Kidney glomerular epithelial cell (primary cell): Measurements from ENCODE around the gene PHYHIPL.

Source experiments
- DNase-seq: peaks from one replicate; lab custom pipeline; 2025; lab: John Stamatoyannopoulos, UW

The PHYHIPL gene

DNA sequence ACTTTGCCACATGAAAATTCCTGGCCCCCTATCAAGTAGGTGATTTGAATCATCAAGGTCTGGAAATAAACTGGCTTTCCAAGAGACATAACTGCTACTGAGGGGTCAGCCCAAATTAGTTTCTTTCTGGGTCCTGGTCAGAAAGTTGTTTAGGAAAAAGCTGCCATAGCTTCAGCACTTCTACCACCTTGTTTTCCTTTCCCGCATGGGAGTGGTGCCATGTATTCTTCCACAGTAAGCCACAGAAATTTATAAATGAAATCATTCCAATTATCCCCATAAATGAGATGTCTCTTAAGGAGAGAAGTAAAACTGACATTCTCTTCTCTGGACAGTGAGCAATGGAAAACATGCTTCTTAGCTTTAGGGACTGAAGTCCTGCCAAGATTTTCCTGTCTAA is 80.8 kb downstream of the PHYHIPL start:
- no peak for DNase-seq

DNA sequence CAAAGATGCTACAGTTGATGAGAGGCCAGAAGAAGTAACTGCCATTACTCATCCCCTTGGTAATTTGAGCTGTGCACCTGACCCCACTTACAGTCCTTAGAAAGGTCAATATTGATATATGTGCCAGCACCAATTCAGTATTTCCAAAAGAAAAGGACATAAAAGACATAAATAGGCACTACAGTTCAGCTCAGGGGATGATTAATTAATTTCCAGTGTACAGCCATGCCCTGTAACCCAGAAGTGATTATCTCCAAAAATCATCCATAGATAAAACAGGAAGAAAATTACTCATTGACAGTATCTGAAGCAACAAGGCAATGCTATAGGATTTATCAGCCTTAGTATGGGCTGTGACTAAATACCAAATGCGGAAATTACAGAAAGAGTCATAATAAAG is 82.4 kb downstream of the PHYHIPL start:
- DNase-seq: no peak

DNA sequence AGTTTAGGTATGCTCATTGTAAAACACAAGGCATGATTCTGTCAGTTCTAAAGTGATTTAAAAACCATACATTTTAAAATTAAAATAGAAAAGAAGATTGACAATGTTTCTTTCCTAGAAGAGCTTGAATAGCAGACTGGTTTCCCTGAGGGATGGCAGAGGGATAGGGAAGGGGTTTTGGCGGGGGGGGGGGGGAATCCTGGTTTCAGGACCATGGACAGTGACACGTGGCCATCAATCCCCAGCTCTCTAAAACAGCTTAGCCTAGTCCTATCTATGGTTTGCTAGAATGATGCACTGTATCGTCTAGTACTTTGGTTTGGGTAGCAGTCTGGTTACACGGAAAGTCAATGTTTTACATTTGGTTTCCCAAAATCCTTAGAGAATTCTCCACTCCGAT is 88.7 kb downstream of the PHYHIPL start:
- no peak for DNase-seq

DNA sequence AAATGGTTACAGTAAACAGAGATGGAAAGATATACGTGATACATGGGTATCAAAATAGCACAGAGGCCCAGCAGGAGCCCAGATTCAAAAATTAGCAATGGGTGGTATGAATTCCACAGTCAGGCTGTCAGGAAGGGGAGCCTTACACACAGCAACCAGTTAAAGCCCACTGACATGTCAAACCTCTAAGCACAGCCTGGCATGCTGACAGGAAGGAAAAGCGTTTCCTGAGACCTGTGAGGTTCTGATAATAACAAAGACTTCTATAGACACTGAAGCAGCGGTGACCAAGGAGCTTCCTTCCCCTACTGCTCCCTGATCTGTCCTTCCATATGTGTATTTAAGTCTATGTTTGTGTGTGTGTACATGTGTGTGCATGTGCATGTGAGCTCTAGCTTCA is 89.9 kb downstream of the PHYHIPL start:
- no peak for DNase-seq

DNA sequence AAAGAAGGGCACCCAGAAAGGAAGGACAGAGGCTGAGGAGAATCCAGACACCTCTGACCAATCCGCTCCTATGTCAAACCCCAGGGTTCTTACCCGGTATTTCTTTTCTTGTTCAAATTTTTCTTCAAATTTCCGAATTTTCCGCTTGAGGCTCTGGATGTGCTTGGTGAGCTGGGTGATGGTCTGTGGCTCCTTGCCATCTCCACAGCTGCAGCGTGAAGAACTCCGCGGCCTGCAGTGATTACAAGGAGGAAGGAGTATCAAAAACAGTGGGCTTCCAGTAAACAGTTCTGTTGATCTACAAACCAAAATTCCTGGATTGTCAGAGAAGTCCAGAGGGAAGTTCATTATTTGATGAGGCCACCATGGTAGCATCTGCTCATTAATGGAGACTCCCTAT is 92.0 kb downstream of the PHYHIPL start:
- no peak for DNase-seq

DNA sequence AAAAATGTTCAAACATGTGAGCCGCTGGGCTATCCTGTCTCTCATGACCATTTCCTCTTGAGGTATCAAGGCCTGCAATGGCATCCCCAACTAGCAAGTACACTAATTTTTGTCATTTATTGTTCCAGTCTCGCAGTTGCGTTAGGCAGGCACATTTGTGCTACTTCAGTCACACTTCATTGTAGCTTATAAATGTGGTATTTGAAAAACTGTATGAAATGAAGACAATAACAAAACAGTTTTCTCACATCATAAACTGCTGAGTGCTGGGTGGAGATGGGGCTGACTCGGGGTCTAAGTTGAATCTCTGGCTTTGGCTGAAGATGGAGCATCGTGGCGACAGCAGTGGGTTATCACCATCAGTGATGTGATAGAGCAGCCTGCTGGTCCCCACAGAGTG is 93.2 kb downstream of the PHYHIPL start:
- no peak for DNase-seq

DNA sequence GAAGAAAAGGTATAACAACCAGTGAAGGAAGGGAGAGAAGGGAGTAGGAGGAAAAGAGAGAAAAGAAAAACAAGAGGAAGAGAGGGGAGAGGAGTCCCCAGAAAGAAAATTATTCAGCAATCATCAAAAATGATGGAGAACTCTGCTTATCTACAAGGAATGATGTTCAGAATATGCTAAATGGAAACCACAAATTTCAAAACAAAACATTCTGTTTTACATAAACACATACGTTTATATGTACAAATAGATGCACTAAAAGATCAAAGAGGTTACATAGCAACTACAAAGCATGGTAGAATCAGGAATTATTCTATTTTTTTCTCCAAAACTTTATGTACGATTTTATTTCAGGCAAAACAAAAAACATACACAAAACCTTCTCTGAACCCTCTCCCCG is 94.0 kb downstream of the PHYHIPL start:
- DNase-seq: no peak

DNA sequence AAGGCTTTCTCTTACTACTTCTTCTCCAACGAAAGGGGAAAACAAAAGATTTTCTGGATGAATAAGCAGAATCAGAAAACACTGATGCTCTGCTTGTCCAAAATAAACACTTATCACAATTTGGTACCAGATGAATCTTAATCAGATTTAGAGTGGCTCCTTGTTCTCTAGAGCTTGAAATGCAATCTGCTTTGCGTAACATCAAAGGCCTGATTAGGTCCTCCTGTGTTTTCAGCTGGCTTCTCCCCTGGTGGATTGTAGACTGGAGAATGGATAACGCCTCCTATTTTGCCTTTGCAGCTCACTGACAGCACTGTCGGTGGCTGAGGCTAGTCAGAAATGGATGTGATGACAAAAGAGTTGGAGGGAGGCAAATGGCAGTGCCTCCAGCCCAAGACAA is 94.7 kb downstream of the PHYHIPL start:
- DNase-seq: no peak

DNA sequence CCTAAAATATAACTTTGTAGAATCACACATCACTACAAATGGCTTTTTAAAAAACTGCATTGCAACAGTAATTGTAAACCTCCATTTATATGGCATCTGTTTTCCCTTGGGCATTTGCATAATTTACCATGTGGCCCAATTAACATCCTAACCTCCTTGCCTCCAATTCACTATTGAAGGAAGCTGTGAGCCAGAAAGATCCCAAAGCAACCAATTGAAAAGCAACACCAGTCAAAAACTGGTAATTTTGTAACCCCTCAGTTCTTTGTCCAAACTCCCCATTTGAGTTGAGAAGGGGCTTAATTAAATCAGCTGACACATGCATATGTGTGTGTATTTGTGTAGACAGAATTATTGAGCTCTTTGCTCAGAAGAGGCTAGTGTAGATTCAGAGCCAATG is 95.6 kb downstream of the PHYHIPL start:
- DNase-seq: no peak

DNA sequence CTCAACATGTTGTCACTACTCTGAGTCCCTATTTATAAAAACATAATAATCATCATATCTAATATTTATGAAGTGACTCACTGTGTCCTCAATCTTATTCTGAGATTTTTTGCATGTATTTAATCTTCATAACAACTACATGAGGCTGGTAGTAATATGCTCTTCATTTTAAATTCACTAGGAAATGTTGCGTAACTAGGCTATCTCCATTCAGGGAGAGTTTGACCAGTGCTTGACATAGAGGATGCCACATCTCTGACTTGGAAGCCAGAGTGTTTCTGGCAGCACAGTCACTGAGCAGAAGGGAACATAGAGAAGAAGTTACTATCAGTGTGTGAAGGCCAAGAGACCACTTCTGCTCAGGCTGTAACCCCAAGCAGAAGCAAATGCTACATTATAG is 97.0 kb downstream of the PHYHIPL start:
- no peak for DNase-seq

DNA sequence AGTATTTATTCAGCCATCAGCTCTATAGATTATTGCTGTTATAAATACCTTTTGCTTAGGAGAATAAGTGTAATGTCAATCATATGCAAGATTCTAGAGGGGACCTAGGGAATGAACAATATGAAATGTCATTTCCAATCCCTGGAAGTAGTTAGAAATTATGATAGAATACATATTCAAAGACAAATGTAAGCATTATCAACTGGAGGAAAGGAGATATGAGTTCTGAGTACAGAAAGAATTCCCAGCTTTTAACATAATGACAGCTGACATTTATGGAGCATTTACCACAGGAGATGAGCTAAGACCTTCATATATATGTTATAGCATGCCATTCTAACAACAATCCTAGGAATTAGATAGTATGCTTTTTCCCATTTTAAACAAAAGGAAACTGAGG is 99.7 kb downstream of the PHYHIPL start:
- no peak for DNase-seq

DNA sequence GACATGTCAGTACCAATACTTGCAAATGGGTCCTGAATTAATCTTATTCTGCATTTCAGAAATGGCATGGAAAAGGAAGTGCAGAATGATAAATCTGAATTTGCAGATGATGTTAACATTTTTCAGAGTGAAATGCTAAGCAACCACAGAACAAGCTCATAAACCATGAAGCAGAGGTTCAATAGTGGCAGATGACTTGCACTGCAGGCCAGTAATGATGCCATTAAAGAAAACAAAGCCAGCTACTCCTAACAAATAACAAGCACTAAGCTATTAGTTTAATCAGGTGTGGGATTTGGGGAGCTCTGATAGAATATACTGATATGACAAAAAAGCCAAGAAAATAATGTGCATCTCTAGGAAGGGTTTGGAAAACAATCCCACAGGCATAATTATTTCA is 100.5 kb downstream of the PHYHIPL start:
- DNase-seq: no peak

DNA sequence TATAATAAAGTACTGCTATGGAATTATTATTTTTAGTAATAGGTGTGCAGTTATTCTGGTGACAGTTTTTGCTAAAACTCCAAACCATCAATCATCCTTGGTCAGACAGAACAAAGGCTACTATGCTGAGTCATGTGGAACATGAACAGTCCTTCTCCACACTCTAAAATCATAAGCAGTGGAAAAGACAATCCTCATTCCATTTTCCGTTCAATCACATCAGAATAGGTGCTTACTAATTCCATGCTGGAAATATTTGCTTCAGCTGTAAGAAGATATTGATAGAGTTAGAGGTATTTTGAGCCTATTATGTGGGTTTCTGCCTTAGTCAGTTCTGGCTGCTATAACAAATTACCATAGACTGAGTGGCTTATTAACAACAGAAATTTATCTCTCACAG is 103.0 kb downstream of the PHYHIPL start:
- DNase-seq: no peak

DNA sequence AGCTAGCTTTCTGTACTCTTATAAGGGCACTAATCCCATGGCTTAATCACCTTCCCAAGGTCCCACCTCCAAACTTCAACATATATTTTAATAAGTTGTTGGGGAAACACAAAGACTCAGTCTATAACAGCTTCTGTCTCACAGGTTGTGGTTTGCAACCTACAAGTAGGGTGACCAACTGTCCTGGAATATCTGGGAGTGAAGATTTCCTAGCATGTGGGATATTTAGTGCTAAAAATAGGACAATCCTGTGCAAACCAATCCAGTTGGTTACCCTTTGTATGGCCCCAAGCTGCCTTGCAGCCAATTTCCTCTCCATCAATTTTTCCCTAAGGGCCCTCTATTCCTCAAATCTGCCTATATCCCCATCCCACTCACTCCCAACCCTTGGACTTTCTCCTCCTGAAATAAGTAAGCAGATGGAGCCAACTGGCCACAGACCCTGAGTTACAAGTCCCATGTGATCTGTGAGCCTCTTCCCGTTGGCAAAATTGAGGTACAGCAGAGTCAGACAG is 103.6 kb downstream of the PHYHIPL start:
- DNase-seq: no peak

DNA sequence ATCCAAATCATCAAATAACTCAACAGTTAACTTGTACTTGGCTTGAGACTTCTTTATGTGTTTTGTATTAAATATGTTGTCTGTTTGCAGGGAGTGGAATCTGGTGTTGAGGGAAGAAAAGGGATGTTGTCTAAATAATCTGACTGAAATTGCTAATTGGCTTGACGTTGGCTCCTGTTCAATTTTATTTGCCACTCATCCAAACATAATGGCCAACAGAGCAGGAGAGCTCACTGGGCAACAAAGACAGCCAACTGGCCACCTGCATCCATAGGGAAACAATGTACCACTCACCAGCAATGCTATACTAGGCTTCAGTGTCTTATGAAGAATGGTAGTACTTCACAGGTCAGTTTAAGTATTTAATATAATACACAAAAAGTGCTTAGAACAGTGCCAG is 105.4 kb downstream of the PHYHIPL start:
- DNase-seq: no peak

DNA sequence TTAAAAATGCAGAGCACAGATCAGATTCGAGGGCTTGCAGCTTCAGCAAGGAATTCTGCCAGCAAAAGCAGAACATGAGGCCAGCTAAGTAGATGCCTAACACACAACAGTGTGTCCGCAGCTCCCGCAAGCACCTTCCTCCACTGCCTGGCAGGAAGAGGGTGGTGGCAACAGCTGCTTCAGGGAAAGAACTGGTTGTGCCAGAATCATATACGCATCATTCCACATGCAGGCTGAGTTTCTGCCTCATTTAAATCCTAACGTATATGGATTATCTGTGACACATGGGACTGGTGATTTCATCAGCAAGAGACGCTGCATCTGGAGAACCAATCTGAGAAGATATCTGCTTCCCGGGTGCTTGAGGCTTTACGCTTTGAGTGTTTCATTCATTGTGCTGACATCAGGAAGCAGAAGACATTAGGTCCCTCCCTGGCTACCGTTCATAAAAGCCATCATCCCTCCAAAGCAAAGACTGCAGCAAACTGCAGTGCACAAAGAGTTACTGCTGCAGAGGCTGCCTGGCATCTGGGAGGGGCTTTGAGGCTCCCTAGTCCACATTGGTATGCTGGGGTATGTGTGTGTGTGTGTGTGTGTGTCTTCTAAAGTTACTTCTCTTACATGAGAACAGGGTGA is 107.1 kb downstream of the PHYHIPL start:
- no peak for DNase-seq

DNA sequence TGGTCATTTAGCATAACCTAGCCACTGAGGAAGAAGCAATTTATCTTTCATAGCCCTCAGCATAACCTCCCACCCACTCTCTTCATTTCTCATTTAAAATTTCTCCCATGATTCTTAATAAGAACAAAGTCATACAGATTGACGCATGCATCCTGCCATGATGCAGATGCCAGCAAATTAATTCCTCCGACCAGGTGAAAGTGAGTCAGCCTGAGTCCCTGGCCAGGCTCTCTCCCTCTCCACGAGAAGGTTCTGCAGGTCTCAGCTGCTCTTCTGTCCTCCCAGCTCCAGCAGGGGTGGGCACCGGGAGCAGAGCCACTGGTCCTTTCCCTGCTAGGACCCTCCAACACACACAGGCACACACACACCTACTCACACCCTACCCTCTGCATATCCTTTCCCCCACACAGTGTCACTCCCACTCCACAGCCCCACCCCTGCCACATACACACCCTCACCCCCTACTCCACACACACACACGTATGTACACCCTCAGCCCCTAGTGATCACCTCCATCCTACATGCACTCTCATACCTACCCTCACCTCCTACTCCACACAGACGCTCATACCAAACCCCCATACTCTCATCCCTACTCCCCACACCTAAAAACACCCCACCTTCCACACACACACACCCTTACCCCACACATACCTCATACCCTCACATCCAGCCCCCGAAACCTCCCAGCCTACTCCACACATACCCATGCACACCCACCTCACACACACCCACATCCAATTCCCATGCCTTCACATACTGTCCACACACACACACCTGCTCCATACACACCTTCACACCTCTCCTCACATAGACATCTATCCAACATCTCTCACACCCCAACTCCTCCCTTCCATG is 107.9 kb downstream of the PHYHIPL start:
- DNase-seq: no peak

DNA sequence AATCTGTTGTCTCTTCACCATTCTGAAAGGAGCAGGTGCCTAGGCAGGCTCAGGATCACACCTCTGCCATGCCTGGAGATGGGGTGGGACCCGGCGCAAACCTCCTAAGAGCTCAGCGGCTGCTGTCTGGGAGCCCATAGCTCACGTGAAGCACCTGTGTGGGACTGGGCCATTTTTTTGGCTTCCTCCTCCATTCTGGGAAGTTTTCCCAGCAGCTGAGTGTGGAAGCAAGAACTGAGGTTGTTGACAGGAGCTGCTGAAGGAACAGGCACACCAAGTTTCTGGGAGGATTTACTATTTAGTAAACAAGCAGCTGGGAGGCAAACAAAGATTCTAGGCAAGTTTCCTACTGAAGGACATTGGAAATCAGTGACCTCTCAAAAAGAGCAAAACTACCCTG is 108.6 kb downstream of the PHYHIPL start:
- no peak for DNase-seq

DNA sequence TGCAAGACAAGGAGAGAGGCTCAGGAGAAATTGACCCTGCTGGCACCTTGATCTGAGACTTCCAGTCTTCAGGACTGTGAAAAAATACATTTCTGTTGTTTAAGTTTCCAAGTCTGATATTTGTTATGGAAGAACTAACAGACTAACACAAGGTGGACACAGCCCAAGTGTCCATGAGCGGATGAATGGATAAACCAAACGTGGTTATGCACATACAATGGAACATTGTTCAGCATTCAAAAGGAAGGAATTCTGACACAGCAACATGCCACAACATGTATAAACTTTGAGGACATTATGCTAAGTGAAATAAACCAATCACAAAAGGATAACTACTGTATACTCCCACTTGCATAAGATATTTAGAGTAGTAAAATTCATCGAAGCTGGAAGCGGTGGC is 109.4 kb downstream of the PHYHIPL start:
- DNase-seq: no peak

DNA sequence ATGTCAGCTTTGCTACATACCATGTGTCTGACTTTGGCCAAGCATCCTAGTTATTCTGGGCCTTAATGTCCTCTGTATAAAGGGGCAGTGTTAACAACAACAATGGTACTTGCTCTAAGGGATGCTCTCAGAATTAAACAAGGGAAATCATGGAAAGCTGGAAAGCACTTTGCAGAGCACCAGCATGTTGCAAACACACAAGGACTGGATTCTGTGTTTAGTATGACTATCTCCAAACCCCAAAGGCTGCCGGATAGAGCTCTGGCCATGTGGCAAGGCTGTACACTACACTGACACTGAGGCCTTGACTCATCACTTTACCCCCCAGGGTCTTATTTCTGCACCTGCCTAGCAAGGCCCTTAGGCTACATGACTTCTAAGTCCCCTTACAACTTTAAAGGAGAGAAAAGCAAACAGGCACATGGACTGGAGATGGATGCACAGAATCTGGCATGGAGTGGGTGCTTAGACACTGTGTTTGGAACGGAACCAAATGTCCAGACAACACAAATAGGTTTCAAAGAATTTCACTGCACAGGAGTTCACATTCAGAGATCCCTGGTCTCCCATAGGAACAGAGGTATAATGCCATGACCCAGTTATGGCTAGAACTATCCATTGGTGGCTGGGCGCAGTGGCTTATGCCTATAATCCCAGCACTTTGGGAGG is 111.3 kb downstream of the PHYHIPL start:
- DNase-seq: no peak

DNA sequence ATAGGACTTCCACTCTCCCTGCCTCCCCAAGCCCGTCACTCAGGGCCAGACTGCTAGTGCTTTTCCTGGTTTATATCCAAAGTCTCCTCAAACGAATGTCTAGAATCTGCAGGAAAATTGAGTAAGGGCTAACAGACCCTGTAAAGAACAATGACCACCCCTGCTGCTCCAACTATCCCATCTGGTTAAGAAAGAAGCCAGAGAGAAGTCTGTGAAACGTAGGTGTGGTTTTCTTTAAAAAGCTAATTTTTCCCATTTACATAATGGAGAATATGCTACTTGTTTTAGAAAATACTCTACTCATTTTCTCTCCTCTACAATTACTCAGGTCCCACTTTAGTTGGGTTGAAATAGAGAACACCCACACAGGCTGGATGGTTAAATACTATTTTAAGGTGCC is 113.4 kb downstream of the PHYHIPL start:
- DNase-seq: no peak

DNA sequence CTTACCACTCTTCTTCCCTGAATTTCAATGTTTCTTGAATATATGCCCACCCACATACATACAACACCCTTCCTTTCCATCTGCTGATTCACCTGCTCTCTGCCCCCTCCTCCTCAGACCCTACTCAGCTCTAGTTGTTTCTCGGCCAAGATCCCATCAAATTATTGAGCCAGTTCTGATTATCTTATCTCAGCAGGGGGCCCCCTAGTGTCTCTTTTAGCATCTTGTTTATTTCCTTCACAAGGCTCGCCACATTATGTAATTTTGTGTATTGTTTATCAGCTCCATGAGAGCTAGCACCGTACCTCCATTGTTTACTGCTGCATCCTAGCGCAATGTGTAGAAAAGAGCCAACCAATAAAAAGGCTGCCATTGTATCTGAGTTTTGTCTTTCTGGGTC is 114.0 kb downstream of the PHYHIPL start:
- DNase-seq: no peak
